GDM1 (cell line): ENCODE measurements around the gene MDFI.

ENCODE experiments used
- DNase-seq: peaks from one replicate; lab custom pipeline; 2025; lab: John Stamatoyannopoulos, UW

The MDFI gene

DNA sequence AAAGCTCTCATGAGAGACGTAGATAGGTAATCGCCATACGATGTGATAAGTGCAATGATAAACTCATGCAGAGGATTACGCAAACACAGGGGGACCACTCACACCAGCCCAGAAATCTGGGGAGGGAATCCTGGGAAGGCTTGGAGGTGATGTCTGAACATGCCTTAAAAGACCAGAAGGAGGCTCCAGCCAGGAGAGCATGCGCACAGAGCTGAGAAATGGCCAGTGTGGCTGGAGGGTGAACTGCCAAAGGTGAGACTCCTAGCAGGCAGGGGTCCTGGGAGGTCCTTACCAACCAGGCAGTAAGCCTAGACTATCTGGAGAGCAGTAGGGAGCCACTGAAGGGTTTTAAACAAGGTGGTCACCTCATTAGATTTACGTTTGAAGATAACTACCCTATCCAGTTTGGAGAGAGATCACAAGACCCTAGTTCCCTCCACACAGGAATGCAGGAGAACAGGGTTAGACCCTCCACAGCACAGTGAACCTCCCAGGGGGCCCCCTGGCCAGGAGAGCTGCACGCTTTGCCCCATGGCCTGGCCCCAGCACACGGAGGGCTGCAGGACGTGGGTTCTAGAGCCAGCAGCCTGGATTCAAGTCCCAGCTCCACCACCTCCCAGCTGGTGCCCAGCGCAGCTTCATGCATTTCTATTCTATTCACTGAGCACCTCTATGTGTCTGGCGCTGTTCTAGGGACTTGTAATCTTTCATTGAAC is 13.1 kb downstream of the MDFI start:
- DNase-seq: no peak

DNA sequence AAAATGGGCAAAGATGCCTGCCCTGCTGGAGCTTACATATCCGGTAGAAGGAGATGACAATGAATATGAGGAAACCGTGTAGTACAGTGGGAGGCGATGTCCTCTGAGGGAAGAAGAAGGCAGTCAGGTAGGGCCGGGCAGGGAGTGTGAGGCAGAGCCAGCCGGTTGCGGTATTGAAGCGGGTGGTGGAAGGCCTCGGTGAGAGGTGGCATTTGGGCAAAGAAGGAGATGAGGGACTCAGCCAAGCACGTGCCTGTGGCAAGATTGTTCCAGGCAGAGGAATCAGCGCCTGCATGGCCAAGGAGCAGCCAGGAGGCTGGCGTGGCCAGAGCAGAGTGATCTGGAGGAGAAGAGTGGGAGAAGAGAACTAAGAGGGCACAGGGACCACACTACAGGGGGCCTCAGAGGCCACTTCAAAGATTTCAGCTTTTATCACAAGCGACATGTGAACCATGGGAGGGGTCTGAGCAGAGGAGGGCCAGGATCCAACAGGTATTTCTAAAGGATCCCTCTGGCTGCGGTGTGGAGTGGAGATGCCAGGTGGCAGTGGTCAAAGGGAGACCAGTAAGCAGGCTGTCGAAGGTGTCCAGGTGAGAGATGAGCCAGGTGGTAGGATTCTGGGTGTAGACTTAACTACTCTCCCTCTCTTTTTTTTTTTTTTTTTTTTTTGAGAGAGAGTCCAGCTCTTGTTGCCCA is 13.8 kb downstream of the MDFI start:
- no peak for DNase-seq

DNA sequence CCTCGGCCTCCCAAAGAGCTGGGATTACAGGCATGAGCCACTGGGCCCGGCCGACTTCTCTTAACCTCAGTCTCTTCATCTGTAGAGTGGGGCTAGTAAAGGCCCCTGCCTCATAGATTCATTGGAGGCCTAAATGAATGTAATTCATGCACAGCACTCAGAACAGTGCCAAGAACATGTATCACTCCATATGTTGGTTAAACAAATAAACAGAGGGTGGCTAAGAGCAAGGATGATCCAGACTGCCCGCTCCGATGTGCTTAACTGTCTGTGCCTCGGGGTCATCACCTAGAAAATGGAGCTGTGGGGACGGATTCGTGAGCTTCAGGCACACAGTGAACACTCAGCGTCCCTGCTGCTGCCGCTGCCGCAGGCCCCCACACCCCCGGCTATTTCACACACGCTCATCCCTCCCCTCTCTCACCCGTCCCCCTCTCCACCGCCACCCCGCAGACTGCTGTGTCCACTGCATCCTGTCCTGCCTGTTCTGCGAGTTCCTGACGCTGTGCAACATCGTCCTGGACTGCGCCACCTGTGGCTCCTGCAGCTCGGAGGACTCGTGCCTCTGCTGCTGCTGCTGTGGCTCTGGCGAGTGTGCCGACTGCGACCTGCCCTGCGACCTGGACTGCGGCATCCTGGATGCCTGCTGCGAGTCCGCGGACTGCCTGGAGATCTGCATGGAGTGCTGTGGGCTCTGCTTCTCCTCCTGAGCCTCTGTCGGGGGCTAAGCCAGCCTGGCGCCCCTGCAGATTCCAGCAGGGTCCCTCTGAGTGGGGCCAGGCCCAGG is 14.8 kb downstream of the MDFI start:
- no peak for DNase-seq

DNA sequence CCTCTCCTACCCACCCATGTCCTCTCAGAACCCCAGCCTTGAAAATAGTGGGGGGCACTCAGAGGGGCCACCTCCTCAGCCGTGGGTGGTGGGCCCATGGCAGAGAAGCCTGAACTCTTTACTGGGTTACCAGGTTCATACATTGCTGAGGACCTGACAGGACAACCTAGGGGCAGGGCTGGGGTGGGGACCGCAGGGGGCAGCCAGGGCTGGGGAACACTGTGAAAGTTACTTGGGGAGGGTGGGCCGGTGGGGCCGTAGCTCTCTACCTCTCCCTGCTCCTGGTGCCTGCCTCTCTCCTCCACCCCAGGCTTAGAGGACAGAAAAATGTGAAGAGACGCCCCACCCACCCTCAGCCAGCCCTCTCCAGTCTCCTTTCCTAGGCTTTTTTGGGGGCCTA is 15.4 kb downstream of the MDFI start:
- no peak for DNase-seq

DNA sequence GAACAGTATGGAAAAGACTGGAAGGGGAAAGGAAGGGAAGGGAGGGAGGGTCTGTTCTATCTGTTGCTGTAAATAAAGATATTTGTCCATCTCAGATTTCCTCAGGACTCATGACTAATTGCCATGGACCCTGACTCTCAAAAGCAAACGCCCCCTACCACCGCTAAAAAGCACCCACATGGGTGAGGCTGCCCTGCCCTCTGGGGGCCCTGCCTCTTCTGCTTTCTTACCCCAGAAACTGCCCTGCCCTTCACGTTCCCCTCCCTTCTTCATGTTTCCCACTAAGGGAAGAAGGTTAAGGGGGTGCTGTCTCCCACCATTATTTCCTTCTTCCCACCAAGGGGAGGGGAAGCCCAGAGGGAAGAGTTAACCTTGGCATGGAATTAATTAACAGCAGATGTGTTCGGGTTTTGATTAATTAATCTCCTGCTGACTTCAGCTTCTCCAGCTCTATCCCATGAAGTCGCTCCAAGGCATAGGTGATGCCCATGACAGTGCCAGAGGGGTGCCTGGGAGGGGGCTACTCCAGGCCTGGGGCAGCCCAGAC is 16.0 kb downstream of the MDFI start:
- no peak for DNase-seq

DNA sequence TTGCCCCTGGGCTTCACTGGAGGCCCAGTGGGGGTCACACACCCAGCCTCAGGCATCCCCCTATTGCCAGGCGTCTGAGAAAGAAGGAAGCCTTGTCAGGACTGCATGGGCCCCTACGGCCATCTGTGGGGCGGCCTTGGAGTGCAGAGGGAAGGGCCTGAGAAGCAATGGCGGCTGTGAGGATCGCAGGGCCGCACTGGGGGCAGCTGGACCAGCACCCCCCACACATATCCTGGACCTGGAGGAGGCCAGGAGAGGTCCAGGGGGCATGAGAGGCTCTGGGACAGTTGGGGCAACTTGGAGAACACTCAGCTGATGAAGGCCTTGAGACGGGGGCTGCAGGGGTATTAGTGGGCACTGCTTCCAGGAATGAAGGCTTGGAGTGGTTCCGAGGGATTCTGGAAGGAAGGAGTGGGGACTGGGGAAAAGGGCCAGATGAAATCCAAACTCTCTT is 16.5 kb downstream of the MDFI start:
- no peak for DNase-seq

DNA sequence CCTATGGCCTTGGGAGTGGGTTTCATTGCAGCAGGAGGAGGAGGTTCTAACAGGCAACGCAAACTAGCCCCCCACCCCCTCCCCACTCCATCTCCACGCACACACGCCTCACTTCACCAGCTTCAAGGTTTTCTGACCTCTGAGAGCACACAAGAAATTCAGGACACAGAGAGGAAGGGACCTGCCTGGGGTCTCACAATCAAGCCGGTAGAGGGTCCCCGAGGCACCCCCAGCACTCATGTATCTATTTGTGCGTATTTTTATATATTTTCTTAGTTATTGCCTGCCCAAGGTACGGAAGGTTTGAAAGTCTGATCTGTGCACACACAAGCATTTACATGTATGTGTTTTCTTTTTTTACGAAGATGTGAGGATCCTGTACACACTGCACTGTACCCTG is 16.9 kb downstream of the MDFI start:
- no peak for DNase-seq

DNA sequence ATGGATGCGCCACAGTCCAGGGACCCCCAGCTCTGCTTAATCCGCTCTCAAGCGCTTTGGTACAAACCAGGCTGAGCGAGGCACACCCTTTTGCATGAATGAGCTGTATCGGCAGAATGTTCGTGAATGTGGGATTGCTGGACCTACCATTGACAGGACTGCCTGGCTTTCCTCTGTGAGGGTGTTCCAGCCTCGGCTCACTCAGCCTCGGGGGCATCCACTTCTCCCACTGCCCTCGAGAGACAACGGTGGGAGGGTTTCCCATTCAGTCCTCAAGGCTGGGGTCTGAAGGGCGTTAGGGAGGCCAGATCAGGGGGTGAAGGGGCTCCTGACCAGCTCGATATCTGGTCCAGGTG is 17.4 kb downstream of the MDFI start:
- no peak for DNase-seq

DNA sequence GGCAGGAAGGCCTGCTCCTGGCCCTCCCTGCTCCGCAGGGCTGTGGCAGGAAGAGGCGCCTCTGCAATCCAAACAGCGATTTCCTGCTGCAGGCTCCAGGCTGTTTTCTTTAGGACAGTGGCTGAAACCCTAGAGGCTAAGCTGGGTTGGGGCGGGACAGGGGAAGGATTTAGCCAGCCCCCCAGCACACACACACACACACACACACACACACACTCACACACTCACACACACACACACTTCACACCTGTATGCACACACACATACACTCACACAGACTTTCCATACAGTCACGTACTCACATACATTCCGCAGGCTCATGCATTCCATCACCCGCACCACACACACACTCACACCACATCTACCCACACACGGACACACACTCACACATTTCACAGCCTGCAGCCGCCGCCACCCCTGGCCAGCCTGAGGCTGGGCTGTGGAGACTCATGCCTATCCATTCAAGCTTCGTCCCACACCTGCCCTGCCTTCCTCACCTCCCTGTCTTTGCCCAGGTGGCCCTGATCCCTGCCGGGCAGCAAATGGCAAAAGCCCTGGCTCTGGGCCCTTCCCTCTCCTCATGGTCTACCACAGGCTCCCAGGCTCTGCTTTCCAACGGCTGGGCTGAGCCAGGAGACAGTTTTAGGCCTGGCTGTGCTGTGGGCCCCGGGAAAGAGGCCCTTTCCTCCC is 17.9 kb downstream of the MDFI start:
- peak; percentile 38 for DNase-seq

DNA sequence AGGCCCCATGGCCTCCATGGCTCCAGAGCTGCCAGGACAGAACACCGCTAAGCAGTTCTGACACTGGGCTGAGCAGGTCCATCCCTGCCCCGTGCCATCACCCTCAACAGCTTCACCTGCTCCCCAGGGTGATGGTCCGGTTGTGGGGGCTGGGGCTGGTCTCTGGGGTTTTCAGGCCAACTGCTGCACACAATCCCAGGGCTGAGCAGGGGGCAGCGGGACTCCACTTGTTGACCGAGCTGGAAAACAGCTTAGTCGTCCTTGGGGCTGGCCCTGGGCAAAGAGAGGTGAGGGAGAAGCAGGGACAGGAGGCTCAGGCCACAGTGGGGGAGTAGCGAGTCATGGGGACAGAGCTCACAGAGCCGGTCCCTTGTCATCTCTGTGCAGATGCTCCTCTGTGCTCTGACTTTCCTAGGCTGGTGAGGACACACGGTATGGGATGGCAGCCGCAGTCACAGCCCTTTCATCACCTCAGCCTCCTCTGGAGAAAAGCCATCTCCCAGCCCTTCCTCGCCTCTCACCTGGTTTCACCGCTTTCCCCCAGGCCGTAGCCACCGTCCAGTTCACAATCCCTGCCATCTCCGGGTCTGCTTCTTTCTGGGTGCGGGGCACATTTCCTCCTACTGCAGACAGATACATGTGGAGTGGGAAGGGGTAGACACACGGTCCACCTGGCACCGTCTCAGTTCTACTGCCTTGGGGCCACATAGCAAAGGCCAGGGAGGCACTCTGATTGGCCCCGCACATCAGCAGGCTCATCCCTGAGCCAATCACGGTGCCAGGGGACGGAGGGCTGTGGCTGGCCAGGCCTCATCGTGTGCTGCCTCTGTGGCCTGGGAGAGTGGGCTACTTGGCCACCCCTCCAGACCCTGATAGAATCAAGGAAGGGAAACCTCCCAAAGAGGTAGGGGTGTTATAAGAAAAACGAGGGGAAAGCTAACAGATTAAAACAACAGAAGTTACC is 19.1 kb downstream of the MDFI start:
- no peak for DNase-seq

DNA sequence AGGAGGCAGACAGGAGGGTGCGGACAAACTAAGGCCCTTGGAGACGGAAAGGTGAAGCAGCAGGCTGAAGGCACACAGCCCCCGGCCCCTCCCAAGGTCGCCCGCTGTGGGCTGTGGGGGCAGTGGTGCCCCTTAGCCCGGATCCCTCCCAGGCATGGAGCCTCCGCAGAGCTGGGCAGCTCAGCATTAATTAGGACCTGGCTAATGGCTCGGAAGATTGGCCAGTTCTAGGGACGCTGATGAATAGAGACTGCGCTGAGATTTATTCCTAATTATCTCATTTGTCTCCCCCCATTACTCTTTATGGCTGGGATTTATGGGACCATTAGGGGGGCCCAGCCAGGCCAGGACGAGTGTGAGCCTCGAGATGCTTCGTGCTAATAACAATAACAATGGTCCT is 20.4 kb downstream of the MDFI start:
- no peak for DNase-seq

DNA sequence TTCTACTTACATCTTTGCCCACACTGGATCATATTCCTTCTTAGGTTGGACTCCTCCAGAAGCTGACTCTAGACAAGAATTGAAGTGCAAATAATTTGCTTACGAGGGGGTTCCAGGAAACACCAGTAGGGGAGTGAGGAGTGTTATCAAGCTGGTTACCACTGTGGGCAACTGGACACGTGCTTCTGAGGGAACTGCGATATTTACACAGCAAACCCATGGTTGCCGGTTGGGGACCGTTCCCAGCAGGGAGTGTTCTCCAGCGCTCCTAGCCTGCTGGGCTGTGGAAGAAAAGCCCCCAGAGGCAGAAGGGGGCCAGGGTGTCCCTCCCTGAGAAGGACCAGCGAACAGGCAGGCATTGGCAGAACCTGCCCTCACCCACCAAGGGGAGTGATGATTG is 21.7 kb downstream of the MDFI start:
- no peak for DNase-seq

DNA sequence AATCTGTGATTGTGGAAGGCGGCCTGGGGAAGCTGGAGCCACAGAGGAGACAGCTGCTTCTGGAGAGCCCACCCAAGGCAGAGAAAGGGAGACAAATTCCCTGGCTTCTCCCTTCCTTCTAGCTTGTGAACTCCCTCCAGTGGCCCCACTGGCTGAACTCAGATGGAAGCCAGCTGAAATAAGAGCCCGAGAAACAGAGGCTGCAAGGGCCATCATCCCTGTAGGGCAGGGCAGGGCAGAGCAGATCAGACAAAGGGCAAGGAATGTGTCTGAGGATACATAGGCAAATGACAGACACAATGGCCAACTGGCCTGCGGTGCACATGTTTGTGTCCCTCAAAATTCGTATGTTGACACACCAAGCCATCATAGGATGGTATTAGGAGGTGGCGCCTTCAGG is 25.3 kb downstream of the MDFI start:
- no peak for DNase-seq

DNA sequence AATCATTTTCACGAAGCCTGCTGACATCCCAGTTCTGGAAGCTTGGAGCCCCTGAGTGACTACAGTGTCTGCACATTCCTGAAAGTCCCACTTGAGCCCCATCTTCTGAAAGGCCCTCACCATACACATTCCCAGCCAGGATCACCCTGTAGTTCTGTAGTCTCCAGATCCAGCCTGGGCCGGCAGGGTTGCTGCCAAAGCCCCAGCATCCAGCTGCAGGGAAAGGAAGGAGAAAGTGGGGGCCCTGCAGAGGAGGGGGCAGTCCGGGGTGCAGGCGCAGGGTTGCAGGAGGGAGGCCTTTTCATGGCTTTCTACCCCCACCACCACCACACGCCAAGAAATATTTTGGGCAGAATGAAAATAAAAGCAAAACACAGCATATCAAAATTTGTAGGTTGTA is 26.0 kb downstream of the MDFI start:
- no peak for DNase-seq

DNA sequence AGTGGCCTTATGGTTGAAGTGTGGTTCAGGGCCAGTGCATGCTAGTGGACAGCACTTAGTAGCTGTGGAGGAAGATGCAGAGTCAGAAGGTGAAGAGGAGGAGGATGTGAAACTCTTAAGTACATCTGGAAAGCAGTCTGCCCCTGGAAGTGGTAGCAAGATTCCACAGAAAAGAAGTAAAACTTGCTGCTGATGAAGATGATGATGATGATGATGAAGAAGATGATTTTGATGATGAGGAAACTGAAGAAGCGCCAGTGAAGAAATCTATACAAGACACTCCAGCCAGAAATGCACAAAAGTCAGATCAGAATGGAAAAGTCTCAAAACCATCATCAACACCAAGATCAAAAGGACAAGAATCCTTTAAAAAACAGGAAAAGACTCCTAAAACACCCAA is 28.9 kb downstream of the MDFI start:
- DNase-seq: no peak

DNA sequence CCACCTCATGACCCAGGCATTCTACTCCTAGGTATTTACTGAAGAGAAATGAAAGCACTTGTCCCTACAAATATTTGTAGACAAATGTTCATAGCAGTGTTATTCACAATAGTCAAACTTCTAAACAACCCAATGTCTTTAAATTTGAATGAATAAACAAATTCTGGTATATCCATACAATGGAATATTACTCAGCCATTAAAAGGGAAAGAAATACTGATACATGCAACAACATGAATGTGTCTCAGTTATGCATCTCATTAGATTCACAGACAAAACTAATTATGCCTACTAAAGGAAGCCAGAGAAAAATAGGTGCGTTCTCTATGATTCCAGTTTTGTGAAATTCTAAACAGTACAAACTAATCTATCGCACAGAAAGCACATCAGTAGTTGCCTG is 30.7 kb downstream of the MDFI start:
- DNase-seq: no peak

DNA sequence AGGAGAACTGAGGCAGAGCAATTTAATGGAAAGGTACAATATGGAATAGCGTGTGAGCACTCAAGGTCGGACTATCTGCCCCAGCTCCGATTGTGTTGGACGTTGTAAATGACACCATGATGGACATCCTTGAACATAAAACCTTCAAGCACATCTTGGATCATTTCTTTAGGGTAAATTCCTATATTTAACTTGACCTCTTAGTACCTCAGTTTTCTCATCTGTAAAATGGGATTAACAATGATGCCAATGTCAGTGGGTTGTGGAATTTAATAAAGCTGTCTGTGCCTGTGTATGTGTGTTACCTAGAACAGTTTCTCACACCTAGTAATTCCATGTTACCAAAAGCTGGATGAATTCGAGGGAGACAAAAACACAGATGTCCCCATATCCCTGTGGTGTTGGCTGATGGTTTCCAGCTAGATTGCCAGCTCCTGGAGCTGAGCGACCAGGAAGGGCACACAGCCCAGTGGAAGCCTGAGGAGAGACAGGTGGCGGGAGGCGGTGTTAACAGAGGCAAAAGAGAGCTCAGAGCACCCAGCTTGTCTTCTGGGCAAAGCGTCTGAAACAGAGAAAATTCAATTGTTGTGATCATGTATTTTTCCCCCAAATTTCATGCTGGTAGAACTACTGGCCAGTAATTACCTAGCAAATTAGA is 32.6 kb downstream of the MDFI start:
- no peak for DNase-seq

DNA sequence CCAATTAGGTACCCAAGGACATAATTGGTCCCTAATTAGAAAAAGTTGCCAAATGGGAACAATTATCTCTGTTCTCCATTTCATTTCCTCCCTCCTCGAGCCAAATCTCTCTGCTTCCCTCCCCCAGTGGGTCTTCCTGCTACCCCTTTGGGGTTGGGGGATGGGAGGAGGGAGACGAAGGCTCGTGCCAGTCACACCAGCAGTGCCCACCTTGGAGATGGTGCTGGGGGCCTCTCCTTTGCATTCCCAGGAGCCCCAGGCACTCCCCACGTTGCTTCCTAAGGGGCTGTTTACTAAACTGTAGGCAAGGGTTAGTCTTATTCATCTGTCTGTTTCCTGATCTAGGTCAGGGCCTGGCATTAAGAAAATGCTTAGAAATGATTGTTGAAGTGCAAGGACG is 33.1 kb downstream of the MDFI start:
- DNase-seq: no peak

DNA sequence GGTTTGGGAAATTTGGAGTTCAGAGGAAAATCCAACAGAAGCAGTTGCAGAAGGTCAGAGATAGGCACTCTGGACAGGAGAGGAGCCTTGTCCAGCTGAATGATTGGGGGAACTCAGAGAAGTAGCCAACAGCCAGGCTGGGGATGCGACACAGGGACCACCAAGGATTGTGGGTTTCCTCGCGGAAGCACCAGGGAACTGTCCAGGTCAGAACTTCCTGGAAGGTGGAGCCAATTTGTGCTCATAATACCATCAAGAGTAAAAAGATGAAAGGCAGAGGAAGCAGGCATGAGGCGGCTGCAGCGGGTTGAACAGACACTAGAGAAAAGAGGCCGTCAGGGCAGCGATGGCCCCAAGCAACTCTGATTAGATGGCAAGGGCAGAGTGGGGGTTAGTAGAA is 33.7 kb downstream of the MDFI start:
- DNase-seq: no peak
